Neural cell (in vitro differentiated cells): Measurements from ENCODE around the gene LYPD3. TPM values are rescaled to one million over a fixed set of nuclear protein-coding genes. Genes with fewer than 3 reads are reported as not detected.

Source experiments
- H2AFZ ChIP-seq: fragments of 200-600, 300-800 bp; sonication (generic), shearing (Covaris generic); 2 replicates; pipeline ENCODE4 v1.6.0; 2014; ENCODE audit warnings: low read depth, mild to moderate bottlenecking, antibody characterized with exemption, low read length, moderate library complexity
- H3F3A ChIP-seq: fragments of 200-600 bp; shearing (Covaris generic); 2 replicates; pipeline ENCODE4 v1.6.1; 2016; ENCODE audit warnings: mild to moderate bottlenecking, moderate library complexity, mixed read lengths, antibody characterized with exemption, low read length; ENCODE audit not compliant: insufficient read depth, poor library complexity, severe bottlenecking
- H3K27ac ChIP-seq: fragments of 200-600, 300-800 bp; sonication (generic), shearing (Covaris generic); 2 replicates; pipeline ENCODE4 v1.5.1; 2014; ENCODE audit warnings: mild to moderate bottlenecking, low read length, moderate library complexity
- H3K27me3 ChIP-seq: fragments of 300-800, 200-600 bp; sonication (generic), shearing (Covaris generic); 2 replicates; pipeline ENCODE4 v1.6.0; 2014; ENCODE audit warnings: mild to moderate bottlenecking, low read depth, low read length, moderate library complexity; ENCODE audit not compliant: insufficient read depth
- H3K36me3 ChIP-seq: fragments of 300-800, 200-600 bp; sonication (generic), shearing (Covaris generic); 2 replicates; pipeline ENCODE4 v1.5.1; 2014; ENCODE audit warnings: mild to moderate bottlenecking, antibody characterized with exemption, low read length, moderate library complexity; ENCODE audit not compliant: insufficient read depth
- H3K4me2 ChIP-seq: fragments of 300-800, 200-600 bp; sonication (generic), shearing (Covaris generic); 2 replicates; pipeline ENCODE4 v1.6.0; 2014; ENCODE audit warnings: mild to moderate bottlenecking, low read length
- H3K4me3 ChIP-seq: fragments of 300-800, 200-600 bp; sonication (generic), shearing (Covaris generic); 2 replicates; pipeline ENCODE4 v1.5.1; 2014; ENCODE audit warnings: mild to moderate bottlenecking, low read length, moderate library complexity
- H3K79me2 ChIP-seq: fragments of 200-600 bp; shearing (Covaris generic); replicated peaks from 2 replicates; pipeline ENCODE4 v1.6.0; 2014; ENCODE audit warnings: mild to moderate bottlenecking, low read length, moderate library complexity; ENCODE audit not compliant: insufficient read depth
- H3K9ac ChIP-seq: fragments of 300-800, 200-600 bp; sonication (generic), shearing (Covaris generic); 2 replicates; pipeline ENCODE4 v1.6.1; 2016; ENCODE audit warnings: mild to moderate bottlenecking, low read length, mixed read lengths
- H3K9me2 ChIP-seq: fragments of 200-600 bp; shearing (Covaris generic); 2 replicates; pipeline ENCODE4 v1.6.1; 2016; ENCODE audit warnings: mild to moderate bottlenecking, low read length, mixed read lengths; ENCODE audit not compliant: insufficient read depth
- H3K9me3 ChIP-seq: fragments of 200-600, 300-800 bp; sonication (generic), shearing (Covaris generic); 2 replicates; pipeline ENCODE4 v1.6.1; 2016; ENCODE audit warnings: mild to moderate bottlenecking, mixed run types, low read length, moderate library complexity, mixed read lengths
- H4K20me1 ChIP-seq: fragments of 200-600 bp; shearing (Covaris generic); 2 replicates; pipeline ENCODE4 v1.6.1; 2016; ENCODE audit warnings: mild to moderate bottlenecking, mixed run types; ENCODE audit not compliant: insufficient read depth
- EP300 ChIP-seq: fragments of 450-650 bp; conservative IDR thresholded peaks from 2 replicates; pipeline ENCODE4 v1.6.1; 2014; ENCODE audit warnings: antibody characterized with exemption, mild to moderate bottlenecking, moderate library complexity; ENCODE audit not compliant: poor library complexity, severe bottlenecking
- EZH2 ChIP-seq: fragments of 200-600, 300-800 bp; shearing (Covaris generic), sonication (generic); IDR thresholded peaks from 2 replicates; pipeline ENCODE4 v1.6.1; 2014; ENCODE audit warnings: antibody characterized with exemption, low read length, borderline replicate concordance, mild to moderate bottlenecking; ENCODE audit not compliant: insufficient read depth, poor library complexity, severe bottlenecking
- MXI1 ChIP-seq: fragments of 450-650 bp; conservative IDR thresholded peaks from 2 replicates; pipeline ENCODE4 v1.6.1; 2014; ENCODE audit warnings: antibody characterized with exemption, mild to moderate bottlenecking; ENCODE audit not compliant: poor library complexity, severe bottlenecking
- POLR2AphosphoS5 ChIP-seq: IDR thresholded peaks from 2 replicates; pipeline ENCODE4 v1.6.1; 2012
- RAD21 ChIP-seq: fragments of 450-650 bp; conservative IDR thresholded peaks from 2 replicates; pipeline ENCODE4 v1.6.1; 2014; ENCODE audit warnings: antibody characterized with exemption, mild to moderate bottlenecking, moderate library complexity
- REST ChIP-seq: IDR thresholded peaks from 2 replicates; pipeline ENCODE4 v1.6.1; 2012; ENCODE audit warnings: borderline replicate concordance
- SMC3 ChIP-seq: fragments of 450-650 bp; conservative IDR thresholded peaks from 2 replicates; pipeline ENCODE4 v1.6.1; 2014; ENCODE audit warnings: antibody characterized with exemption, mild to moderate bottlenecking, moderate library complexity; ENCODE audit not compliant: poor library complexity
- TAF1 ChIP-seq: IDR thresholded peaks from 2 replicates; pipeline ENCODE4 v1.6.1; 2012; ENCODE audit warnings: low read depth
- polyA plus RNA-seq: library from polyadenylated mRNA; depleted of rRNA; stranded (reverse); fragments of >200 nt; gene quantifications from 2 replicates; pipeline ENCODE4 v1.2.3, GENCODE V29; 2014
- TF ChIP-seq, protein P1 (sequence below): fragments of 450-650 bp; IDR thresholded peaks from 2 replicates; pipeline ENCODE4 v1.5.1; 2014; ENCODE audit warnings: antibody characterized with exemption, mild to moderate bottlenecking, moderate library complexity; ENCODE audit not compliant: poor library complexity, severe bottlenecking

The LYPD3 gene
- polyA plus RNA-seq, 1 donor from 2014 or later = not detected

- H4K20me1 ChIP-seq = no peaks in the 10 kb centered on the region
- H3K36me3 ChIP-seq = no peaks in the 10 kb centered on the region
- no peak overlapping the region for H3K4me3 ChIP-seq
- H3K27ac ChIP-seq = no peak overlapping the region
- H3F3A ChIP-seq = no peaks in the 10 kb centered on the region
- no peak for TF ChIP-seq RAD21
- TF ChIP-seq REST = no peak
- no peak for TF ChIP-seq MXI1
- no peak for TF ChIP-seq TAF1
- no peak for TF ChIP-seq EP300
- no peak for TF ChIP-seq EZH2
- TF ChIP-seq, protein P1, sequence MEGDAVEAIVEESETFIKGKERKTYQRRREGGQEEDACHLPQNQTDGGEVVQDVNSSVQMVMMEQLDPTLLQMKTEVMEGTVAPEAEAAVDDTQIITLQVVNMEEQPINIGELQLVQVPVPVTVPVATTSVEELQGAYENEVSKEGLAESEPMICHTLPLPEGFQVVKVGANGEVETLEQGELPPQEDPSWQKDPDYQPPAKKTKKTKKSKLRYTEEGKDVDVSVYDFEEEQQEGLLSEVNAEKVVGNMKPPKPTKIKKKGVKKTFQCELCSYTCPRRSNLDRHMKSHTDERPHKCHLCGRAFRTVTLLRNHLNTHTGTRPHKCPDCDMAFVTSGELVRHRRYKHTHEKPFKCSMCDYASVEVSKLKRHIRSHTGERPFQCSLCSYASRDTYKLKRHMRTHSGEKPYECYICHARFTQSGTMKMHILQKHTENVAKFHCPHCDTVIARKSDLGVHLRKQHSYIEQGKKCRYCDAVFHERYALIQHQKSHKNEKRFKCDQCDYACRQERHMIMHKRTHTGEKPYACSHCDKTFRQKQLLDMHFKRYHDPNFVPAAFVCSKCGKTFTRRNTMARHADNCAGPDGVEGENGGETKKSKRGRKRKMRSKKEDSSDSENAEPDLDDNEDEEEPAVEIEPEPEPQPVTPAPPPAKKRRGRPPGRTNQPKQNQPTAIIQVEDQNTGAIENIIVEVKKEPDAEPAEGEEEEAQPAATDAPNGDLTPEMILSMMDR = no peak
- no peak for TF ChIP-seq POLR2AphosphoS5
- no peak for TF ChIP-seq SMC3
- H3K27me3 ChIP-seq = no peaks in the 10 kb centered on the region
- H3K4me2 ChIP-seq = no peak overlapping the region
- H3K79me2 ChIP-seq = no peaks in the 10 kb centered on the region
- no peak overlapping the region for H2AFZ ChIP-seq
- H3K9me3 ChIP-seq = no peaks in the 10 kb centered on the region
- H3K9me2 ChIP-seq = no peaks in the 10 kb centered on the region
- H3K9ac ChIP-seq = no peak overlapping the region
These were observed 43.3 kb downstream of the LYPD3 start for GRCh38 chr19:43422000-43422688.

GRCh38 chr19:43420954-43421353, 44.5 kb downstream of the LYPD3 start:
- Histone ChIP-seq H2AFZ (no peak overlapping the region), H3K79me2 (no peaks in the 10 kb centered on the region), H3K27me3 (no peaks in the 10 kb centered on the region), H3K9ac (no peak overlapping the region), H3F3A (no peaks in the 10 kb centered on the region), H3K9me2 (no peaks in the 10 kb centered on the region), H3K4me3 (no peak overlapping the region), H3K27ac (no peak overlapping the region), H3K9me3 (no peaks in the 10 kb centered on the region), H4K20me1 (no peaks in the 10 kb centered on the region), H3K4me2 (no peak overlapping the region), H3K36me3 (no peaks in the 10 kb centered on the region)
- TF ChIP-seq, protein P1 = no peak
- no peak for TF ChIP-seq RAD21
- no peak for TF ChIP-seq SMC3
- TF ChIP-seq POLR2AphosphoS5 = no peak
- TF ChIP-seq MXI1 = no peak
- no peak for TF ChIP-seq EZH2
- no peak for TF ChIP-seq TAF1
- no peak for TF ChIP-seq EP300
